Measurements from ENCODE around the gene KICS2.
"Not testable (repeated sequence)": the region's sequence is repeated elsewhere in the genome, so short reads cannot be mapped to it uniquely, and the experiment has no call there.

The KICS2 gene

GRCh38 chr12:64221651-64222008, 466 bp downstream of the KICS2 start:
- peak; percentile 84 for DNase-seq
- in situ Hi-C loops (cut with MboI; ENCODE audit: low pct_unique_long_range_greater_than_20kb, low sequenced_read_pairs): no loop called here

- in situ Hi-C loops (cut with MboI; ENCODE audit: low pct_unique_long_range_greater_than_20kb, low sequenced_read_pairs): no loop called here
- no peak for DNase-seq
Observed at GRCh38 chr12:64220046-64220445, 2.0 kb downstream of the KICS2 start.

- DNase-seq: peak; percentile 20
- in situ Hi-C loops (cut with MboI; ENCODE audit: low pct_unique_long_range_greater_than_20kb, low sequenced_read_pairs): no loop called here
Observed at GRCh38 chr12:64219145-64219544, 3.0 kb downstream of the KICS2 start.

GRCh38 chr12:64218597-64218996, 3.5 kb downstream of the KICS2 start:
- in situ Hi-C loops (cut with MboI; ENCODE audit: low pct_unique_long_range_greater_than_20kb, low sequenced_read_pairs): no loop called here
- no peak for DNase-seq

- in situ Hi-C loops (cut with MboI; ENCODE audit: low pct_unique_long_range_greater_than_20kb, low sequenced_read_pairs); DNase-seq: not testable (repeated sequence)
Observed at GRCh38 chr12:64217643-64218042, 4.5 kb downstream of the KICS2 start.

GRCh38 chr12:64216239-64216638, 5.9 kb downstream of the KICS2 start:
- in situ Hi-C loops (cut with MboI; ENCODE audit: low pct_unique_long_range_greater_than_20kb, low sequenced_read_pairs): no loop called here
- no peak for DNase-seq

- in situ Hi-C loops (cut with MboI; ENCODE audit: low pct_unique_long_range_greater_than_20kb, low sequenced_read_pairs): no loop called here
- DNase-seq: no peak
Observed at GRCh38 chr12:64212119-64212746, 9.9 kb downstream of the KICS2 start.

- in situ Hi-C loops (cut with MboI; ENCODE audit: low pct_unique_long_range_greater_than_20kb, low sequenced_read_pairs): no loop called here
- DNase-seq: no peak
Observed at GRCh38 chr12:64207453-64207852, 14.6 kb downstream of the KICS2 start.

GRCh38 chr12:64205542-64205941, 16.6 kb downstream of the KICS2 start:
- in situ Hi-C loops (cut with MboI; ENCODE audit: low pct_unique_long_range_greater_than_20kb, low sequenced_read_pairs): no loop called here
- no peak for DNase-seq

GRCh38 chr12:64203775-64204174, 18.3 kb downstream of the KICS2 start:
- in situ Hi-C loops (cut with MboI; ENCODE audit: low pct_unique_long_range_greater_than_20kb, low sequenced_read_pairs): no loop called here
- no peak for DNase-seq

GRCh38 chr12:64203036-64203435, 19.1 kb downstream of the KICS2 start:
- DNase-seq: no peak
- in situ Hi-C loops (cut with MboI; ENCODE audit: low pct_unique_long_range_greater_than_20kb, low sequenced_read_pairs): no loop called here

GRCh38 chr12:64195841-64196240, 26.3 kb downstream of the KICS2 start:
- in situ Hi-C loops (cut with MboI; ENCODE audit: low pct_unique_long_range_greater_than_20kb, low sequenced_read_pairs); DNase-seq: not testable (repeated sequence)

GRCh38 chr12:64194333-64195149, 27.6 kb downstream of the KICS2 start:
- DNase-seq: no peak
- in situ Hi-C loops (cut with MboI; ENCODE audit: low pct_unique_long_range_greater_than_20kb, low sequenced_read_pairs): no loop called here

GRCh38 chr12:64193931-64194330, 28.2 kb downstream of the KICS2 start:
- in situ Hi-C loops (cut with MboI; ENCODE audit: low pct_unique_long_range_greater_than_20kb, low sequenced_read_pairs): no loop called here

GRCh38 chr12:64192644-64193444, 29.3 kb downstream of the KICS2 start:
- in situ Hi-C loops (cut with MboI; ENCODE audit: low pct_unique_long_range_greater_than_20kb, low sequenced_read_pairs): no loop called here
- no peak for DNase-seq

More at GRCh38 chr12:64193931-64194330, 28.2 kb downstream of the KICS2 start:
- DNase-seq: no peak

GRCh38 chr12:64190140-64190539, 32.0 kb downstream of the KICS2 start:
- DNase-seq: no peak
- in situ Hi-C loops (cut with MboI; ENCODE audit: low pct_unique_long_range_greater_than_20kb, low sequenced_read_pairs): no loop called here

GRCh38 chr12:64189530-64189929, 32.6 kb downstream of the KICS2 start:
- no peak for DNase-seq
- in situ Hi-C loops (cut with MboI; ENCODE audit: low pct_unique_long_range_greater_than_20kb, low sequenced_read_pairs): no loop called here

GRCh38 chr12:64187794-64188193, 34.3 kb downstream of the KICS2 start:
- in situ Hi-C loops (cut with MboI; ENCODE audit: low pct_unique_long_range_greater_than_20kb, low sequenced_read_pairs): no loop called here
- no peak for DNase-seq

- DNase-seq: no peak
- in situ Hi-C loops (cut with MboI; ENCODE audit: low pct_unique_long_range_greater_than_20kb, low sequenced_read_pairs): no loop called here
Observed at GRCh38 chr12:64187370-64187769, 34.7 kb downstream of the KICS2 start.

GRCh38 chr12:64186789-64187188, 35.3 kb downstream of the KICS2 start:
- DNase-seq: no peak
- in situ Hi-C loops (cut with MboI; ENCODE audit: low pct_unique_long_range_greater_than_20kb, low sequenced_read_pairs): no loop called here

All from KBM-7 (cell line).